Body of pancreas (tissue), 4 donors: ENCODE results near the gene SAFB2. TPM values are rescaled to one million over a fixed set of nuclear protein-coding genes. Genes with fewer than 3 reads are reported as not detected.

Experiments used
- ATAC-seq: fragments of 150-250 bp; one replicate; pipeline ENCODE4 v1.9.1; 2016
- DNase-seq, 4 donors: peaks; one replicate each; pipeline ENCODE4 v3.0.0-alpha.2; 2019
- H3K27ac ChIP-seq, 4 donors: fragments of 200-600 bp; sonication (generic); 1 replicate in 3 of 4; 2 replicates in 1 of 4; pipeline versions ENCODE4 v1.5.1 to v1.6.1; 2016 to 2019; ENCODE audit warnings: mild to moderate bottlenecking in 1 of 4, mixed read lengths in 1 of 4, moderate library complexity in 1 of 4
- H3K27me3 ChIP-seq, 2 donors: fragments of 200-600 bp; sonication (generic); one replicate each; pipeline ENCODE4 v1.6.0; 2016; ENCODE audit warnings: mild to moderate bottlenecking in 1 of 2
- H3K36me3 ChIP-seq, 2 donors: fragments of 200-600 bp; sonication (generic); replicated peaks in 1 of 2; 2 replicates each; pipeline ENCODE4 v1.5.1; 2016; ENCODE audit warnings: low read depth in 2 of 2; ENCODE audit not compliant: insufficient read depth in 1 of 2
- H3K4me1 ChIP-seq: fragments of 200-600 bp; sonication (generic); one replicate; pipeline ENCODE4 v1.6.0; 2016
- H3K4me3 ChIP-seq, 2 donors: fragments of 200-600 bp; sonication (generic); 1 replicate in 1 of 2; 2 replicates in 1 of 2; pipeline ENCODE4 v1.5.1; 2016 to 2019
- H3K9me3 ChIP-seq, 3 donors: fragments of 200-600 bp; sonication (generic); 1 replicate in 2 of 3; 2 replicates in 1 of 3; pipeline ENCODE4 v1.5.1; 2016
- CTCF ChIP-seq, 7 experiments: fragments of 450-650 bp in 4 of 7; fragments of 200-600 bp in 3 of 7; sonication (generic) in 3 of 7; IDR thresholded peaks; one replicate each; pipeline ENCODE4 v1.5.1; 2016 to 2019; ENCODE audit warnings: antibody characterized with exemption in 7 of 7
- POLR2A ChIP-seq, 3 donors: fragments of 450-650 bp; IDR thresholded peaks; one replicate each; pipeline ENCODE4 v1.6.1; 2016; ENCODE audit warnings: antibody characterized with exemption in 3 of 3, mild to moderate bottlenecking in 2 of 3
- WGBS, 2 donors: methylation state at CpG; one replicate each; pipeline ENCODE4 v1.1.5; 2017; 5-methylcytosine and 5-hydroxymethylcytosine counted together
- intact Hi-C: fragments of 100-400 bp; cut with DNase I; formaldehyde crosslinking; loops from one replicate; pipeline ENCODE4 v1.15.1; 2023
- total RNA-seq, 2 donors: library from RNA; depleted of rRNA; stranded (reverse); fragments of >200 nt; gene quantifications; one replicate each; pipeline ENCODE4 v1.1.0, GENCODE V29; 2016

Gene SAFB2
- total RNA-seq, 2 donors from 2014 or later: 38.7 to 104 TPM

GRCh38 chr19:5627395-5627904 is 4.9 kb upstream of the SAFB2 start:
- intact Hi-C loops: no loop called here

GRCh38 chr19:5625641-5626040 is 3.1 kb upstream of the SAFB2 start:
- 71 to 72% methylated on average over 12 of the region's 12 CpGs for WGBS, 2 donors
- no peaks in the 10 kb centered on the region for H3K9me3 ChIP-seq
- H3K4me1 ChIP-seq: peaks cover 54% of the 10 kb centered on the region
- H3K27me3 ChIP-seq: no peaks in the 10 kb centered on the region
- DNase-seq (no peak), ATAC-seq (no peak)
- no peak overlapping the region for H3K4me3 ChIP-seq
- TF ChIP-seq CTCF (IDR thresholded peaks at IDR 0.05) (no peak), POLR2A (IDR thresholded peaks at IDR 0.05) (no peak)
- intact Hi-C loops: no loop called here
- peaks cover 2 to 4% of the 10 kb centered on the region in 2 donors for H3K36me3 ChIP-seq
- no peak overlapping the region for H3K27ac ChIP-seq

More at GRCh38 chr19:5627395-5627904, 4.9 kb upstream of the SAFB2 start:
- 55 to 68% methylated on average over 6 of the region's 6 CpGs for WGBS, 2 donors
- TF ChIP-seq CTCF (IDR thresholded peaks at IDR 0.05): no peak
- no peak for TF ChIP-seq POLR2A (IDR thresholded peaks at IDR 0.05)
- Histone ChIP-seq H3K4me1 (peaks cover 61% of the 10 kb centered on the region), H3K4me3 (no peak overlapping the region), H3K27me3 (no peaks in the 10 kb centered on the region), H3K27ac (no peak overlapping the region), H3K9me3 (no peaks in the 10 kb centered on the region), H3K36me3 (peaks cover 2 to 4% of the 10 kb centered on the region in 2 donors)
- ATAC-seq: no peak
- peak in 3 of 4 donors; percentile 30 to 79 (median 37) for DNase-seq

GRCh38 chr19:5624741-5625278 is 2.2 kb upstream of the SAFB2 start:
- no peak for TF ChIP-seq POLR2A (IDR thresholded peaks at IDR 0.05)
- no peak for TF ChIP-seq CTCF (IDR thresholded peaks at IDR 0.05)
- H3K27ac ChIP-seq: peak overlapping the region in 3 of 4 donors; percentile 95 to 96 (median 95)

GRCh38 chr19:5624018-5624663 is 1.6 kb upstream of the SAFB2 start:
- ATAC-seq (no peak), DNase-seq (peak; percentile 56 to 75 (median 60))
- intact Hi-C loops: no loop called here
- H3K4me3 ChIP-seq: peak overlapping the region; percentile 84 to 97
- 1% methylated on average over 20 of the region's 20 CpGs for WGBS, 2 donors
- H3K36me3 ChIP-seq: peaks cover 2 to 4% of the 10 kb centered on the region in 2 donors
- TF ChIP-seq CTCF (IDR thresholded peaks at IDR 0.05) (no peak), POLR2A (IDR thresholded peaks at IDR 0.05) (no peak)
- H3K9me3 ChIP-seq: no peaks in the 10 kb centered on the region
- peak overlapping the region; percentile 87 to 96 (median 95) for H3K27ac ChIP-seq
- H3K4me1 ChIP-seq: peaks cover 59% of the 10 kb centered on the region
- no peaks in the 10 kb centered on the region for H3K27me3 ChIP-seq

More at GRCh38 chr19:5624741-5625278, 2.2 kb upstream of the SAFB2 start:
- Histone ChIP-seq H3K9me3 (no peaks in the 10 kb centered on the region), H3K36me3 (peaks cover 2 to 4% of the 10 kb centered on the region in 2 donors), H3K27me3 (no peaks in the 10 kb centered on the region), H3K4me3 (peak overlapping the region in 1 of 2 donors; percentile 97), H3K4me1 (peaks cover 57% of the 10 kb centered on the region)
- WGBS, 2 donors: 20 to 24% methylated on average over 8 of the region's 8 CpGs
- intact Hi-C loops: no loop called here
- ATAC-seq (no peak), DNase-seq (no peak)
